ENCODE results near the gene ATRNL1. TPM values are rescaled to one million over a fixed set of nuclear protein-coding genes. Genes with fewer than 3 reads are reported as not detected.
A peak's percentile ranks its signal among the peaks of the same experiment; 100 is the strongest.

The ATRNL1 gene
- total RNA-seq = 10 to 100 TPM in 3 of 4 donors, 1 to 10 TPM in 1; 4.4 to 18.4 (median 14.4) TPM

- Histone ChIP-seq H3K9me3 (no peaks in the 10 kb centered on the region), H3K36me3 (no peaks in the 10 kb centered on the region), H3K27ac (peak within 1 kb of the TSS; percentile 64 to 81 (median 78)), H3K4me3 (peak within 1 kb of the TSS; percentile 39 to 67 (median 59)), H3K4me1 (peaks cover 0 to 20% (median 8%) of the 10 kb centered on the region in 4 donors), H3K27me3 (peaks cover 82% of the 10 kb centered on the region)
- intact Hi-C loops (cut with DNase I; ENCODE audit: low total_unique reads) (no loop called here), in situ Hi-C loops (cut with MboI; ENCODE audit: low pct_ligation_motif_present in 1 of 4, low pct_unique_long_range_greater_than_20kb in 1 of 4, low sequenced_read_pairs in 3 of 4) (no loop called here)
- peak in 1 of 3 donors; percentile 11 for TF ChIP-seq POLR2AphosphoS5 (IDR thresholded peaks at IDR 0.05)
- TF ChIP-seq POLR2A (IDR thresholded peaks at IDR 0.05) = no peak
- WGBS, 2 donors (ENCODE audit: low coverage in 1 of 2) = 1% methylated on average over 25 of the region's 70 CpGs; no CpG with 5 or more reads in 1 of the 2 donors
- peak; percentile 8 for DNase-seq
Measured at GRCh38 chr10:115093286-115093775, at the start of gene ATRNL1. TSS of gene ATRNL1 (plus strand) at chr10:115093365. CDS start at chr10:115093751, 386 bp downstream.

GRCh38 chr10:115043719-115044118 lies 49.4 kb upstream of the ATRNL1 start:
- Histone ChIP-seq H3K36me3 (no peaks in the 10 kb centered on the region), H3K4me1 (no peaks in the 10 kb centered on the region), H3K4me3 (no peak overlapping the region), H3K27ac (no peak overlapping the region), H3K27me3 (no peaks in the 10 kb centered on the region), H3K9me3 (no peaks in the 10 kb centered on the region)
- WGBS, 2 donors (ENCODE audit: low coverage in 1 of 2) = 79 to 80% methylated on average over 4 of the region's 4 CpGs
- intact Hi-C loops (cut with DNase I; ENCODE audit: low total_unique reads) (no loop called here), in situ Hi-C loops (cut with MboI; ENCODE audit: low pct_ligation_motif_present in 1 of 4, low pct_unique_long_range_greater_than_20kb in 1 of 4, low sequenced_read_pairs in 3 of 4) (no loop called here)
- TF ChIP-seq POLR2A (IDR thresholded peaks at IDR 0.05) (no peak), CTCF (IDR thresholded peaks at IDR 0.05) (no peak)
- no peak for DNase-seq

GRCh38 chr10:115044891-115045290 lies 48.3 kb upstream of the ATRNL1 start:
- Histone ChIP-seq H3K4me1 (no peaks in the 10 kb centered on the region), H3K4me3 (no peak overlapping the region), H3K27ac (no peak overlapping the region), H3K9me3 (no peaks in the 10 kb centered on the region), H3K27me3 (no peaks in the 10 kb centered on the region), H3K36me3 (no peaks in the 10 kb centered on the region)
- no peak for TF ChIP-seq EP300 (IDR thresholded peaks at IDR 0.05; ENCODE audit: low read depth)
- no peak for TF ChIP-seq POLR2AphosphoS5 (IDR thresholded peaks at IDR 0.05)
- no peak for TF ChIP-seq POLR2A (IDR thresholded peaks at IDR 0.05)
- TF ChIP-seq CTCF (IDR thresholded peaks at IDR 0.05) = no peak
- in situ Hi-C loops (cut with MboI; ENCODE audit: low pct_ligation_motif_present in 1 of 4, low pct_unique_long_range_greater_than_20kb in 1 of 4, low sequenced_read_pairs in 3 of 4) = no loop called here
- DNase-seq = no peak
- WGBS, 2 donors (ENCODE audit: low coverage in 1 of 2) = 91% methylated on average over 1 of the region's 1 CpG; no CpG with 5 or more reads in 1 of the 2 donors
- intact Hi-C loops (cut with DNase I; ENCODE audit: low total_unique reads) = no loop called here

- in situ Hi-C loops (cut with MboI; ENCODE audit: low pct_ligation_motif_present in 1 of 4, low pct_unique_long_range_greater_than_20kb in 1 of 4, low sequenced_read_pairs in 3 of 4) (no loop called here), intact Hi-C loops (cut with DNase I; ENCODE audit: low total_unique reads) (no loop called here)
- Histone ChIP-seq H3K4me3 (no peak overlapping the region), H3K36me3 (no peaks in the 10 kb centered on the region), H3K9me3 (no peaks in the 10 kb centered on the region), H3K4me1 (no peaks in the 10 kb centered on the region), H3K27ac (no peak overlapping the region), H3K27me3 (no peaks in the 10 kb centered on the region)
- no peak for DNase-seq
- no peak for TF ChIP-seq POLR2AphosphoS5 (IDR thresholded peaks at IDR 0.05)
- no peak for TF ChIP-seq EP300 (IDR thresholded peaks at IDR 0.05; ENCODE audit: low read depth)
- TF ChIP-seq CTCF (IDR thresholded peaks at IDR 0.05) = no peak
- TF ChIP-seq POLR2A (IDR thresholded peaks at IDR 0.05) = no peak
- 62 to 67% methylated on average over 1 of the region's 1 CpG for WGBS, 2 donors (ENCODE audit: low coverage in 1 of 2)
Measured at GRCh38 chr10:115045499-115045898, 47.7 kb upstream of the ATRNL1 start.

GRCh38 chr10:115046686-115047236 lies 46.4 kb upstream of the ATRNL1 start:
- intact Hi-C loops (cut with DNase I; ENCODE audit: low total_unique reads) (no loop called here), in situ Hi-C loops (cut with MboI; ENCODE audit: low pct_ligation_motif_present in 1 of 4, low pct_unique_long_range_greater_than_20kb in 1 of 4, low sequenced_read_pairs in 3 of 4) (no loop called here)
- DNase-seq = no peak
- no peak overlapping the region for H3K4me3 ChIP-seq
- no peak overlapping the region for H3K27ac ChIP-seq
- H3K27me3 ChIP-seq = no peaks in the 10 kb centered on the region
- WGBS, 2 donors (ENCODE audit: low coverage in 1 of 2) = 20 to 66% methylated on average over 1 of the region's 1 CpG
- H3K4me1 ChIP-seq = no peaks in the 10 kb centered on the region
- H3K9me3 ChIP-seq = no peaks in the 10 kb centered on the region
- TF ChIP-seq POLR2AphosphoS5 (IDR thresholded peaks at IDR 0.05) (no peak), EP300 (IDR thresholded peaks at IDR 0.05; ENCODE audit: low read depth) (no peak), CTCF (IDR thresholded peaks at IDR 0.05) (no peak), POLR2A (IDR thresholded peaks at IDR 0.05) (no peak)
- no peaks in the 10 kb centered on the region for H3K36me3 ChIP-seq
